ENCODE measurements around the gene KMT2C.

Gene KMT2C

GRCh38 chr7:152107945-152108344 is 327.9 kb downstream of the KMT2C start:
- DNase-seq (ENCODE audit: low read depth): no peak

DNA sequence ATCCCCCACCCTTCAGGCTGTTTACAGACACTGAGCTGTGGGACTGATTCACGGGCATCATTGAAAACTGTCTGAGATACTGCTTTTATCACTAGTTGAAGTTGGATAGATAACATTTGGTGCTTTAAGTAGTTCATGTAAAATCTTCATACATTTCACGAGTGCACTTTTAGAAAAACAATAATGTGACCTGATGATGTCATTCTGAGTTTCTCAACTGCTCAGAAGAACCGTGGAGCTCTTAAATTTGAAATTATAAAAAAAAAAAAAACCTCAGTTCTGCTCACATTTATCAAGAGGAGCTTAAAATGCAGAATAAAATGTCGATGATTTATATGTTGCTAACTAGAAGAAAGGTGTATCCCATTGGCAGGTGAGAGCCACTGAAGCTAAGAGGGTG is 328.8 kb downstream of the KMT2C start:
- DNase-seq (ENCODE audit: low read depth): no peak

DNA sequence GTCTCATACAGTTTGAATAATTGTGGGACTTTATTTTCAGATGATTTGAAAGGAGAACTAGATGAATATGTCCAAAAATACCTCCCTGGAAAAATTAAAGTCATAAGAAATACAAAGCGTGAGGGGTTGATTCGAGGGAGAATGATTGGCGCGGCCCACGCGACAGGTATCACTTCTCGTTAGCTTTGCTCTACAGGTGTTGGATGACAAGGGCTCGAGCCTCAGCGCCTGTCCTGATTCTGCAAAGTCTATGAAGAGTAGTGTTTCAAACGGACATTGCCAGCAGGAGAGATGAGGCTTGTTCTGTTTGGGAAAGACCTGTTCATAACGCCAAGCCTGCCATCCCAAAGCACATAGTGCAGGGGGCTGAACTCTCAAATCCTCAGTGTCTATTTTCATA is 330.6 kb downstream of the KMT2C start:
- DNase-seq (ENCODE audit: low read depth): no peak

DNA sequence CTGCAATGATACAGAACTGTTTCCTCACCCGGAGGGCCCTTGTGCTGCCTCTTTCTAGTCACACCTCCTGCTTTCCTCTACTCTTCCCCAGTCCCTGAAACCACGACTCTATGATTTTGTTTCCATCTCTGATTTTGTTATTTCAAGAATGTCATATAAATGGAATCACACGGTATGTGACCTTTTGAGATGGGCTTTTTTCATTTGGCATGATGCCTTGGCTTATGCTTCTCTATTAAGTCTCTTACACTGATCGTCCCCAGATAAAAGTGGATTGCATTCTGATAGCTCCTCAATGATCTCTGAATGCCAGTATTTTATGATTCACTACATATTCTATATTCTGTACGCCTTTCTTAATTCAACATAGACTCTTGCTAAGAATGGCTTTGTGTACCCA is 332.1 kb downstream of the KMT2C start:
- peak; percentile 12 for DNase-seq (ENCODE audit: low read depth)

GRCh38 chr7:152103066-152103465 is 332.7 kb downstream of the KMT2C start:
- no peak for DNase-seq (ENCODE audit: low read depth)

DNA sequence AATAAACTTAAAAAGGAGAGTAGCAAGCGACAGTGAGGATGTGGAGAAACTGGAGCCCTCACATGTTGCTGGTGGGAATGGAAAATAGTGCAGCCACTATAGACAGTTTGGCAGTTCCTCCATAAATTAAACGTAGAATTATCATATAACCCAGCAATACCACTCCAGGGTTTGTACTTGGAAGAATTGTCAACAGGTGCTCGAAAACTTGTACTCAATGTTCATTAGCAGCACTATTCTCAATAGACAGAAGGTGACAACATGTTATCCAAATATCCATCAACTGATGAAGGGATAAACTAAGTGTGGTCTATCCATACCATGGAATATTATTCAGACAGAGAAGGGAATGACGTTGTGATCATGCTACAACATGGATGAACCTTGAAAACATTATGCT is 338.5 kb downstream of the KMT2C start:
- DNase-seq (ENCODE audit: low read depth): no peak

DNA sequence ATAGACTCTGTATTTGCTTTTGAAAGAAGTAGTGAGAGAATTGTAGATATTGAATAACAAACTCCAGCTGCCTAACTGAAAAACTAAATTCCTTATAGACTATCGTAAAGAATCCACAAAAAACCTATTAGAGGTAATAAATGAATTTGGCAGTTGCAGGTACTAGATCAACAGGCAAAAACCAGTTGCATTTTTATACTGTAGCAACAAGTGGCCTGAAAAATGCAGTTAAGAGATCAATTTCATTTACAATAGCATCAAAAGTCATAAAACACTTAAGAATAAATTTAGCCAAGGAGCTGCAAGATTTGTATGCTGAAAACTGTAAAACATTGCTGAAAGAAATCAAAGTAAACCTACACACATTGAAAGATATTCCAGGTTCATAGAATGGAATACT is 340.0 kb downstream of the KMT2C start:
- DNase-seq (ENCODE audit: low read depth): no peak

DNA sequence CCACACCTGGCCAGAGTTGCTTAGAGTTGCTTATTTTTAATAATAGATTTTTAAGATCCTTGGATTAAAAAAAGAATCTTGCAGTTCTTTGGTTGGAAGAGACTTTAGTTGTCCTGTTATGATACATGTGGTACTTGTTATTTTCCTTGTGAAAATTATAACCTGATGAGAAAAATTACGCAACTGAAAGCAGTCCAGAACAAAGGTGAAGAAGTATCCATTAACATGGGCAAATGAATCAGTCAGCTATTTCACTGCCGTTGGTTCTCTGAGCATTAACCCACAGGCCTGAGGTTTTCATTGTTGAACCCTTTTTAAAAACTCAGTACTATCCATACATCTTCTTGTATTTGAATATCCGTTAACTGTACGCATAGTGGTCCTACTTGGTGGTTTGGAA is 342.1 kb downstream of the KMT2C start:
- peak; percentile 26 for DNase-seq (ENCODE audit: low read depth)

GRCh38 chr7:152090747-152091146 is 345.1 kb downstream of the KMT2C start:
- no peak for DNase-seq (ENCODE audit: low read depth)

DNA sequence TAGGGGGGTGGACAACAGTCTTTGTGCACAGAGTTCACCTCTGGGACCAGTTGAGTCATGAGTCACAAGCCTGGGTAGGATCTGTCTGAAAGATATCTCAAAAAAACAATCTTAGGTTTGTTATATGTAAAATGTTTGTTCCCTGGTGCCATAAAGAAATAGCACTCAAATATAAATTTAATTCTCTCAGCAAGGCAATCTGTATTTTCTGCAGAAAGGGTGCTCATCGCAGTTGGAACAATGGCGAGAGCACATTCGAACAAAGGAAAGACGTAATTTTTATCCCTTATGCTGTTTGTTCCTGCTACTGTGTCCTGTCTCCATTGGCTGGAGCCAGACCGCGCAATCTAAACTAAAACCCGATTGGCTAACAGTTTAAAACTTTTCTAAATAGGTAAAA is 346.6 kb downstream of the KMT2C start:
- DNase-seq (ENCODE audit: low read depth): no peak

DNA sequence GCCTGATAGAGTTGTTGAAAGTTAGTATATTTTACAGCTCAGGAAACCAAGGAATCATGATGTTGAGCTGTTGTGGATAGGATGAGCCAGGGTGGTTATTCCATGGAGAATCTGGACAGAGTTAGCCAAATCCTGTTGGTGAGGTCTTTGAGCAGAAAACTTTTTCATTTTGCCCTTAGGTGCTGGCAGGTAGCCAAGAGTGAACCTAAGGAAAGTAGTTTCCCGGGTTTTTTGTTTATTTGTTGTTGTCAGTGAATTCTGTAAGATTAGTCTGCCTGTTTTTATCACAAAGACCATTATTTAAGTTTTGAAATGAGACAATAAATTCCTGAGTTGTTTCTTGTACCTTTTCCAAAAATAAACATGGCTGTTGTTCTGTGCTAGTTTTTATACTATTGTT is 349.3 kb downstream of the KMT2C start:
- no peak for DNase-seq (ENCODE audit: low read depth)

- DNase-seq (ENCODE audit: low read depth): no peak
These were observed 350.7 kb downstream of the KMT2C start for GRCh38 chr7:152085131-152085530.

Data from fibroblast of gingiva (primary cell).